Mucosa of descending colon (tissue), 3 donors: ENCODE results near the gene ZNF18. TPM values are rescaled to one million over a fixed set of nuclear protein-coding genes. Genes with fewer than 3 reads are reported as not detected.
"Not testable (repeated sequence)": the region's sequence is repeated elsewhere in the genome, so short reads cannot be mapped to it uniquely, and the experiment has no call there.

Experiments used
- ATAC-seq: fragments of 200-7000 bp; cut with Tn5 transposase; one replicate; pipeline ENCODE4 v1.9.1; 2020; ENCODE audit warnings: mild to moderate bottlenecking, moderate library complexity
- DNase-seq, 3 donors: peaks; one replicate each; pipeline ENCODE4 v3.0.0-alpha.2; 2020
- H3K36me3 ChIP-seq: fragments of 200-600 bp; one replicate; pipeline ENCODE4 v1.8.0; 2021; ENCODE audit warnings: low read depth, mild to moderate bottlenecking
- H3K4me1 ChIP-seq: fragments of 200-600 bp; one replicate; pipeline ENCODE4 v1.8.0; 2021; ENCODE audit warnings: low read depth, mild to moderate bottlenecking
- H3K4me3 ChIP-seq: fragments of 200-600 bp; one replicate; pipeline ENCODE4 v1.8.0; 2021; ENCODE audit warnings: mild to moderate bottlenecking
- H3K9me3 ChIP-seq: fragments of 200-600 bp; one replicate; pipeline ENCODE4 v1.8.0; 2021; ENCODE audit warnings: mild to moderate bottlenecking
- CTCF ChIP-seq: fragments of 200-600 bp; IDR thresholded peaks from one replicate; pipeline ENCODE4 v1.8.0; 2022; ENCODE audit warnings: antibody characterized with exemption, mild to moderate bottlenecking
- intact Hi-C, 2 donors: fragments of 100-400 bp; cut with DNase I in 1 of 2; cut with micrococcal nuclease in 1 of 2; formaldehyde crosslinking; loops; one replicate each; pipeline versions ENCODE4 v1.11.0 to v1.11.1; 2022; cut with DNase I, micrococcal nuclease
- total RNA-seq, 3 donors: library from RNA; stranded (reverse); fragmentation: NEBNext Ultra II Directional in 2 of 3; extraction: Animal tissue kit (Norgen Biotek cat#: 25700) in 2 of 3; gene quantifications; one replicate each; pipeline versions ENCODE4 v1.2.1 to v1.2.4, GENCODE V29; 2021 to 2023
- donor health status: DM: no; HTN: no; CAD: no; lungs with moderate emphysema.
- donor health status: DM: no; HTN: no; CAD: no.
- donor health status: DM: no; HTN: yes; CAD: no.

ZNF18 gene
- total RNA-seq, 3 donors from 2014 or later, result 7.1 to 9.4 (median 8.1) TPM

- DNase-seq (no peak), ATAC-seq (no peak)
- no peaks in the 10 kb centered on the region for H3K4me1 ChIP-seq
- peaks cover 13% of the 10 kb centered on the region for H3K9me3 ChIP-seq
- intact Hi-C loops, result no loop called here
- TF ChIP-seq CTCF, result no peak
- no peaks in the 10 kb centered on the region for H3K36me3 ChIP-seq
- H3K4me3 ChIP-seq, result no peak overlapping the region
Measured at GRCh38 chr17:11954936-11955335, 42.3 kb downstream of the ZNF18 start.

GRCh38 chr17:11953924-11954323 lies 43.4 kb downstream of the ZNF18 start:
- TF ChIP-seq CTCF, result no peak
- H3K4me3 ChIP-seq, result no peak overlapping the region
- H3K4me1 ChIP-seq, result no peaks in the 10 kb centered on the region
- intact Hi-C loops, result no loop called here
- DNase-seq, result no peak
- H3K9me3 ChIP-seq, result peaks cover 13% of the 10 kb centered on the region
- H3K36me3 ChIP-seq, result no peaks in the 10 kb centered on the region
- no peak for ATAC-seq

GRCh38 chr17:11952610-11953009 lies 44.7 kb downstream of the ZNF18 start:
- TF ChIP-seq CTCF, result no peak
- Histone ChIP-seq H3K9me3 (peaks cover 13% of the 10 kb centered on the region), H3K4me3 (no peak overlapping the region), H3K4me1 (no peaks in the 10 kb centered on the region), H3K36me3 (no peaks in the 10 kb centered on the region)
- DNase-seq, result no peak
- ATAC-seq, result no peak
- intact Hi-C loops, result no loop called here

GRCh38 chr17:11950771-11951519 lies 46.3 kb downstream of the ZNF18 start:
- no peak overlapping the region for H3K4me3 ChIP-seq
- DNase-seq (no peak), ATAC-seq (no peak)
- TF ChIP-seq CTCF, result no peak
- no peaks in the 10 kb centered on the region for H3K4me1 ChIP-seq
- no peaks in the 10 kb centered on the region for H3K36me3 ChIP-seq
- intact Hi-C loops, result no loop called here
- H3K9me3 ChIP-seq, result peaks cover 13% of the 10 kb centered on the region

- H3K4me3 ChIP-seq, intact Hi-C loops, DNase-seq, ATAC-seq, H3K4me1 ChIP-seq, H3K36me3 ChIP-seq: not testable (repeated sequence)
- H3K9me3 ChIP-seq, result peaks cover 13% of the 10 kb centered on the region
Measured at GRCh38 chr17:11949571-11949970, 47.7 kb downstream of the ZNF18 start.

- ATAC-seq, result no peak
- peaks cover 8% of the 10 kb centered on the region for H3K9me3 ChIP-seq
- H3K4me1 ChIP-seq, result no peaks in the 10 kb centered on the region
- H3K4me3 ChIP-seq, result no peak overlapping the region
- intact Hi-C loops, result no loop called here
- H3K36me3 ChIP-seq, result no peaks in the 10 kb centered on the region
- no peak for TF ChIP-seq CTCF
- no peak for DNase-seq
Measured at GRCh38 chr17:11948789-11949188, 48.5 kb downstream of the ZNF18 start.
